Measurements from ENCODE around the gene SMARCD1.

GRCh38 chr12:50057896-50058670 is 27.1 kb upstream of the SMARCD1 start:
- TF ChIP-seq ZNF274 (IDR thresholded peaks at IDR 0.05; ENCODE audit: low read depth, low read length), result no peak
- TF ChIP-seq YY1 (IDR thresholded peaks at IDR 0.05; ENCODE audit: insufficient read depth, insufficient read length), result no peak
- TF ChIP-seq SUZ12 (IDR thresholded peaks at IDR 0.05; ENCODE audit: extremely low read depth, insufficient read depth, insufficient read length), result no peak
